Calu3 (cell line): ENCODE results near the gene ULK3. TPM values are rescaled to one million over a fixed set of nuclear protein-coding genes. Genes with fewer than 3 reads are reported as not detected.

ENCODE experiments used
- BruUV-seq: library from RNA; stranded (reverse); fragments of 400-500 nt; replicated peaks from 2 replicates; lab custom pipeline; 2021; lab: Mats Ljungman, UMichigan
- CTCF ChIA-PET: fragments of 300-600 bp; sonication (Branson Sonifier 250); formaldehyde crosslinking; loops from one replicate; lab custom pipeline; 2022; ENCODE audit warnings: antibody characterized with exemption; lab: Charles Lee
- DNase-seq: peaks from one replicate; pipeline ENCODE4 v3.0.0; 2022
- H3K27ac Mint-ChIP-seq: one replicate; pipeline ENCODE4 v1.8.0; 2022; ENCODE audit warnings: mixed read lengths; ENCODE audit not compliant: unreplicated experiment
- H3K27me3 Mint-ChIP-seq: one replicate; pipeline ENCODE4 v1.8.0; 2022; ENCODE audit warnings: mixed read lengths; ENCODE audit not compliant: unreplicated experiment
- H3K36me3 Mint-ChIP-seq: one replicate; pipeline ENCODE4 v1.8.0; 2022; ENCODE audit warnings: mild to moderate bottlenecking, moderate library complexity, mixed read lengths; ENCODE audit not compliant: insufficient read depth, unreplicated experiment
- H3K4me1 Mint-ChIP-seq: one replicate; pipeline ENCODE4 v1.8.0; 2022; ENCODE audit warnings: mild to moderate bottlenecking, low read depth, mixed read lengths; ENCODE audit not compliant: unreplicated experiment
- H3K4me3 Mint-ChIP-seq: one replicate; pipeline ENCODE4 v1.8.0; 2022; ENCODE audit warnings: mild to moderate bottlenecking, low read depth, moderate library complexity, mixed read lengths; ENCODE audit not compliant: unreplicated experiment
- H3K9me3 Mint-ChIP-seq: one replicate; pipeline ENCODE4 v1.8.0; 2022; ENCODE audit warnings: low read depth, mixed read lengths; ENCODE audit not compliant: unreplicated experiment
- CTCF ChIP-seq: fragments of 200-600 bp; IDR thresholded peaks from one replicate; pipeline ENCODE4 v1.8.0; 2022; ENCODE audit warnings: antibody characterized with exemption; ENCODE audit not compliant: unreplicated experiment
- intact Hi-C: fragments of 100-400 bp; cut with micrococcal nuclease; formaldehyde crosslinking; loops from one replicate; pipeline ENCODE4 v1.10.0; 2022; ENCODE audit not compliant: unreplicated experiment
- total RNA-seq: library from RNA; stranded (reverse); gene quantifications from 2 replicates; pipeline ENCODE4 v1.2.3, GENCODE V29; 2022

Gene ULK3
- total RNA-seq, 1 experiment from 2014 or later: 33.8 TPM

GRCh38 chr15:74847432-74847831 lies 4.5 kb upstream of the ULK3 start:
- CTCF ChIA-PET: interaction anchor here (0.6 to 0.8 kb wide), 2 partner anchors 71 to 354 kb away, joined by 3 to 6 read pairs; no protein-coding TSS in a partner anchor
- DNase-seq: no peak
- Mint-ChIP-seq H3K4me3 (no peak overlapping the region), H3K9me3 (no peaks in the 10 kb centered on the region), H3K27ac (no peak overlapping the region), H3K4me1 (no peaks in the 10 kb centered on the region), H3K27me3 (no peaks in the 10 kb centered on the region), H3K36me3 (peaks cover 62% of the 10 kb centered on the region)
- intact Hi-C loops: no loop called here
- BruUV-seq: no TSS peak
- TF ChIP-seq CTCF: no peak

- BruUV-seq: no TSS peak
- no peaks in the 10 kb centered on the region for H3K27me3 Mint-ChIP-seq
- CTCF ChIA-PET: interaction anchor here (1.4 kb wide), 1 partner anchor 61 kb away, joined by 5 read pairs; the partner anchor contains the start of gene FAM219B
- TF ChIP-seq CTCF: no peak
- intact Hi-C loops: no loop called here
- DNase-seq: no peak
- no peak overlapping the region for H3K4me3 Mint-ChIP-seq
- no peak overlapping the region for H3K27ac Mint-ChIP-seq
- no peaks in the 10 kb centered on the region for H3K4me1 Mint-ChIP-seq
- H3K9me3 Mint-ChIP-seq: no peaks in the 10 kb centered on the region
- H3K36me3 Mint-ChIP-seq: peaks cover 60% of the 10 kb centered on the region
Observed at GRCh38 chr15:74845581-74845980, 2.6 kb upstream of the ULK3 start.

GRCh38 chr15:74845208-74845568 lies 2.2 kb upstream of the ULK3 start:
- Mint-ChIP-seq H3K27me3 (no peaks in the 10 kb centered on the region), H3K36me3 (peaks cover 60% of the 10 kb centered on the region)

GRCh38 chr15:74844319-74845207 lies 1.6 kb upstream of the ULK3 start:
- Mint-ChIP-seq H3K4me1 (no peaks in the 10 kb centered on the region), H3K36me3 (peaks cover 60% of the 10 kb centered on the region), H3K9me3 (no peaks in the 10 kb centered on the region), H3K27ac (no peak overlapping the region), H3K4me3 (no peak overlapping the region), H3K27me3 (no peaks in the 10 kb centered on the region)
- no peak for DNase-seq
- no TSS peak for BruUV-seq
- CTCF ChIA-PET: interaction anchor here (0.6 to 1.4 kb wide), 4 partner anchors 36 to 62 kb away, joined by 3 to 5 read pairs (median 4); partner anchors contain the start of gene FAM219B
- intact Hi-C loops: no loop called here
- no peak for TF ChIP-seq CTCF

More at GRCh38 chr15:74845208-74845568, 2.2 kb upstream of the ULK3 start:
- Mint-ChIP-seq H3K4me3 (no peak overlapping the region), H3K27ac (no peak overlapping the region), H3K9me3 (no peaks in the 10 kb centered on the region), H3K4me1 (no peaks in the 10 kb centered on the region)
- intact Hi-C loops: no loop called here
- no peak for TF ChIP-seq CTCF
- no TSS peak for BruUV-seq
- CTCF ChIA-PET: interaction anchor here (1.0 to 1.4 kb wide), 3 partner anchors 56 to 62 kb away, joined by 3 to 5 read pairs (median 4); partner anchors contain the start of gene FAM219B
- DNase-seq: no peak
